Chondrocyte (in vitro differentiated cells): ENCODE measurements around the gene KCNF1. TPM values are rescaled to one million over a fixed set of nuclear protein-coding genes. Genes with fewer than 3 reads are reported as not detected.

ENCODE experiments used
- DNase-seq: peaks from one replicate; pipeline ENCODE4 v3.0.0; 2021; ENCODE audit warnings: mixed read lengths, low spot score
- H3K27ac Mint-ChIP-seq: one replicate; pipeline ENCODE4 v1.8.0; 2021; ENCODE audit warnings: mild to moderate bottlenecking, moderate library complexity, mixed read lengths; ENCODE audit not compliant: unreplicated experiment
- H3K27me3 Mint-ChIP-seq: 2 replicates; pipeline ENCODE4 v1.8.0; 2021; ENCODE audit warnings: low read depth, mixed read lengths
- H3K36me3 Mint-ChIP-seq: 2 replicates; pipeline ENCODE4 v1.8.0; 2021; ENCODE audit warnings: low read depth, mixed read lengths
- H3K4me1 Mint-ChIP-seq: 2 replicates; pipeline ENCODE4 v1.8.0; 2021; ENCODE audit warnings: low read depth, mild to moderate bottlenecking, mixed read lengths
- H3K4me3 Mint-ChIP-seq: one replicate; pipeline ENCODE4 v1.8.0; 2021; ENCODE audit warnings: mild to moderate bottlenecking, moderate library complexity, mixed read lengths; ENCODE audit not compliant: unreplicated experiment
- H3K9me3 Mint-ChIP-seq: 2 replicates; pipeline ENCODE4 v1.8.0; 2021; ENCODE audit warnings: low read depth, mixed read lengths
- total RNA-seq: library from RNA; stranded (reverse); gene quantifications from 3 replicates; pipeline ENCODE4 v1.2.1, GENCODE V29; 2021
- TF ChIP-seq, protein P1 (sequence below): fragments of 200-600 bp; sonication (generic); IDR thresholded peaks from 2 replicates; pipeline ENCODE4 v1.5.0; 2021; ENCODE audit warnings: antibody characterized with exemption, mild to moderate bottlenecking, moderate library complexity

Gene KCNF1
- total RNA-seq, 1 donor from 2014 or later: not detected

DNA sequence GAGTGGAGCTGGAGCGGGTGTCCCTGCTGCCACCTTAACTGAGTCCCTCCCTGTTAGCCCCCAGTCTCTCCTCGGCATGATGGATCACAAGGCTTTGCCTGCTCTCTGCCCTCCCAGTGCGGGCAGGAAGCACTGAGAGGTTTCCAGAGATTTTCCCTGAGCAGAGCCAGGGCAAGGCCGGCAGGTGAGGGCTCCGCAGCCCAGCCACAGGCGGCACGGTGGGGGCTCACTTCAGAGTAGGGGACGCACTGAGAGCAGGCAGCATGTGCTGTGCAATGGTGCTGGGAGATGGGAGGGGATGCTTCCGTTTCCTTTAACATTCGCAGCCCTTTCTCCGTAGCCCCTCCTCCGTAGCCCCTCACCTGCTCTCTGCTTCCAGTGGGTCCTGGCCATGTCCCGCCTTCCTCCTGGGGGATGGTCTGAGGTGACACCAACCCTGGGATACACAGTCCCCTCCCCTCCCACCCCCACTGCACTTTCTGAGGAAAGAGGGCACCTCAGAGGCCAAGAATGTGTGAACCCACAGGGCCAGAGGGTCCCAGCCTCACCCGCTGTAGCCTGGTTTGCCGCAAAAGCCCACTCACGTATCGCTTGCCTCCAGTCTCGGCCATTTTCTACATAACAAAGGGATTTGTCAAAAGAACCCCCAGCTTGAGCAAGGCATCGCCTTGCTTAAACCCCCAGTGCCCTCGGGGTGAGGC, 10.7 kb downstream of the KCNF1 start:
- Mint-ChIP-seq H3K36me3 (no peaks in the 10 kb centered on the region), H3K4me1 (no peaks in the 10 kb centered on the region), H3K9me3 (peaks cover 1% of the 10 kb centered on the region), H3K4me3 (no peak overlapping the region), H3K27ac (no peak overlapping the region), H3K27me3 (peaks cover 16% of the 10 kb centered on the region)
- TF ChIP-seq, protein P1, sequence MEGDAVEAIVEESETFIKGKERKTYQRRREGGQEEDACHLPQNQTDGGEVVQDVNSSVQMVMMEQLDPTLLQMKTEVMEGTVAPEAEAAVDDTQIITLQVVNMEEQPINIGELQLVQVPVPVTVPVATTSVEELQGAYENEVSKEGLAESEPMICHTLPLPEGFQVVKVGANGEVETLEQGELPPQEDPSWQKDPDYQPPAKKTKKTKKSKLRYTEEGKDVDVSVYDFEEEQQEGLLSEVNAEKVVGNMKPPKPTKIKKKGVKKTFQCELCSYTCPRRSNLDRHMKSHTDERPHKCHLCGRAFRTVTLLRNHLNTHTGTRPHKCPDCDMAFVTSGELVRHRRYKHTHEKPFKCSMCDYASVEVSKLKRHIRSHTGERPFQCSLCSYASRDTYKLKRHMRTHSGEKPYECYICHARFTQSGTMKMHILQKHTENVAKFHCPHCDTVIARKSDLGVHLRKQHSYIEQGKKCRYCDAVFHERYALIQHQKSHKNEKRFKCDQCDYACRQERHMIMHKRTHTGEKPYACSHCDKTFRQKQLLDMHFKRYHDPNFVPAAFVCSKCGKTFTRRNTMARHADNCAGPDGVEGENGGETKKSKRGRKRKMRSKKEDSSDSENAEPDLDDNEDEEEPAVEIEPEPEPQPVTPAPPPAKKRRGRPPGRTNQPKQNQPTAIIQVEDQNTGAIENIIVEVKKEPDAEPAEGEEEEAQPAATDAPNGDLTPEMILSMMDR: no peak
- peak; percentile 60 for DNase-seq

DNA sequence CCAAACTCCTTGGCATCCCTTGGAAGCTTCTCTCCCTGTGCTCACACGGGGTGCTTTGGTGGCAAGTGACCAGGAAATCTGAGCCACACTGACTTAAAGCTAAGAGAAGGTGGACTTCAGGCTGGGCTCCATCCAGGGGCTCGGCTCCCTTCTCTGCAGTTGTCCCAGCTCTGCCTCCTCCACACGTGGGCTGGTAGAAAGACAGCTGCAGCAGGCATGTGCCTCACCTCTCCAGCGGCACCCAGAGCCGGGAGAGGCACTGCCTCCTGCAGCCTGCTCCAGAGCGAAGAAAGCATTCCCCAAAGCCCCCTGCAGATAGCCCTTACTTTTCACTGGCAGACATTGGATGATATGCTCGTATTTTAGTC, 11.3 kb downstream of the KCNF1 start:
- TF ChIP-seq, protein P1: no peak
- Mint-ChIP-seq H3K36me3 (no peaks in the 10 kb centered on the region), H3K4me3 (no peak overlapping the region), H3K27me3 (peaks cover 16% of the 10 kb centered on the region), H3K9me3 (no peaks in the 10 kb centered on the region), H3K4me1 (no peaks in the 10 kb centered on the region), H3K27ac (no peak overlapping the region)
- peak; percentile 58 for DNase-seq

DNA sequence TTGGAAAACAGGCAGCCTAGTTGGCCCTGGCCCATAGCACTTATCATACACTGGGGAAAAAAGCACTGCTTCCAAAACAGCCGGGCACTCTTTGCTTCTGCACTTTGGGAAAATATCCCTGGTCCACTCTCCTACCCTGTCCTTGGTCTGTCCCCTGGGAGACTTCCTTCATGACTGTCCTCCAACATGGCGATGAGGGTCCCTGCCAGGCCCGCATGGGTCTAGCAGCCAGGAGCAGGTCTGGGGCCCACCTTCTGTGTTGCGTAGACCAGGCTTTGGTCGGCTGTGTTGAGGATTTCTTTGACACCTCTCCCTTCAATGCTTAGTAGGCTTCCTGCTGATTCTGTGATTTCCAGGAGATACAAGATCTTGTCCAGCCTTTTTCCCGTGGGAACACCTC, 12.2 kb downstream of the KCNF1 start:
- peak; percentile 55 for DNase-seq
- TF ChIP-seq, protein P1: no peak
- Mint-ChIP-seq H3K4me3 (no peak overlapping the region), H3K36me3 (no peaks in the 10 kb centered on the region), H3K4me1 (no peaks in the 10 kb centered on the region), H3K27ac (no peak overlapping the region), H3K9me3 (no peaks in the 10 kb centered on the region), H3K27me3 (peaks cover 16% of the 10 kb centered on the region)

DNA sequence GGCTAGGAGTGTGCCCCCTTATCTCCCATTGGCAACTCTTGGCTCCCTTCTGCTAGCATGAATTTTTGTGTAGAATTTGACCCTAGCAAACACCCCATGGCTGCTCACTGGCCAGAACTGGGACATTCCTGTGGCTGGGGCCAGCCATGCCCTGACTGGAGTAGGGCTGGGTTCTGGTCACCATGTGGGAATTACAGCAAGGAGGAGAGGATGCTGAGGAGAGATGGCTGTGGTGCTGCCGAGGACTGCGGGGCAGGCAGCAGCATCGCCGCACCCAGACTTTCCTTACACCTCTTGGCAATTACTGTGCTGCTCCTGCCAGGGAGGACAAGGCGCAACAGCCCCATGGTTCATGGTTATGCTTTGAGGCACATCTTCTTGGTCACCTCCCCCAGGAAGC, 12.7 kb downstream of the KCNF1 start:
- DNase-seq: peak; percentile 60
- Mint-ChIP-seq H3K4me1 (no peaks in the 10 kb centered on the region), H3K27me3 (peaks cover 16% of the 10 kb centered on the region), H3K27ac (no peak overlapping the region), H3K4me3 (no peak overlapping the region), H3K9me3 (no peaks in the 10 kb centered on the region), H3K36me3 (no peaks in the 10 kb centered on the region)
- TF ChIP-seq, protein P1: no peak

DNA sequence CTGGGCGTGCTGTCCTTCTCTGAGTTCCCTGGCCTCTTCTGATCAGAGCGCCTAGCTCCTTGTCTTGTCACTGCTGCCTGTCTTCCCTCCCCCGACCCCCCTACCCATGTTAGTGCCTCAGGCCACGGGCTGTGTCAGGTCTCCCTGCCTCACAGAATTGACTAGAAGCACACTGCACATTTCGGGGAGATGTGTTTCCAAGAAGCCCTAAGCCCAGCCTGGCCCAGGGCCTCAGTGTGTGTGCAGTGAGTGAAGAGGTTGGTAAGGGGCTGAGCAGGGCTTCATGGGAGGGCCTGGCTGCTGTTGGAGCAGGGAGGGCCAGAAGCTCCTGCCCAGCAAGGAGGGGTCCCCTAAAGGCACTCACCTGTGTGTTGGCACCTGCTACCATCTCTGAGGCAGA, 13.1 kb downstream of the KCNF1 start:
- peaks cover 20% of the 10 kb centered on the region for H3K27me3 Mint-ChIP-seq

More for the DNA sequence above, 13.1 kb downstream of the KCNF1 start:
- no peaks in the 10 kb centered on the region for H3K9me3 Mint-ChIP-seq
- TF ChIP-seq, protein P1: no peak
- no peaks in the 10 kb centered on the region for H3K36me3 Mint-ChIP-seq
- H3K4me3 Mint-ChIP-seq: no peak overlapping the region
- H3K27ac Mint-ChIP-seq: no peak overlapping the region
- peak; percentile 48 for DNase-seq
- no peaks in the 10 kb centered on the region for H3K4me1 Mint-ChIP-seq
